DMS153 treated with DMSO at 0.1 percent for 48 hours (cell line): ENCODE measurements around the gene MAST4.

Experiments
- DNase-seq: peaks from one replicate; lab custom pipeline; 2025; ENCODE audit not compliant: unreplicated experiment; lab: John Stamatoyannopoulos, UW

Gene MAST4

DNA sequence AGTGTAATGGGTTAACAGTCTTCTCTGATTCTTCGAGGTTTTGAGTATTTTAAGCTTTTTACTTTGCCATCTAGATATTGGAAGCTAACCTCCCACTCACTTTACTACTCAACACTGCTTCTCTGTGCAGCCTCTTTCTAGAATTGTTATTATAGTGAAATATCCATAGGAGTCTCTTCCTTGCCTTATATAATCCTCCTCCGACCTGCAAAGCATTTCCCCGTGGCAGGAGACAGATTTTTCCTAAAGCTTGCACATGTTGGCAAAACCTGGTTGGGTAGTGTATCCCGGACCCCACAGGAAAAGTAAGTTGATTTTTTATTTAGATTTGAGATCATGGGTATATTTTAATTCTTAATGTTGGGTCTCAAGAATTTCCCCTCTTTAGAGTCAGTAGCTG lies 351.3 kb downstream of the MAST4 start:
- no peak for DNase-seq

DNA sequence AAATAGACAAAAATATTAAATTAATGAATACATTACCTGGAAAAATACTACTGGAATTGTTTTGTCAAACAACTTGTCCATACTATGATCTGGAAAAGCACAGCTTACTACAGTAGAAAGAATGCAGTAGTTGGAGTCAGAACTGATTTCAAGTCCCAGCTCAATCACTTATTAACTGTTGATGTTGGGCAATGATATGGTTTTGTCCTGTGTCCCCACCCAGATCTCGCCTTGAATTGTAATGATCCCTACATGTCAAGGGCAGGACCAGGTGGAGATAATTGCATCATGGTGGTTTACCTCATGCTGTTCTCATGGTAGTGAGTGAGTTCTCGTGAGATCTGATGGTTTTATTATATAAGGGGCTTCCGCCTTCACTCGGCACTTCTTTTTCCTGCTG lies 352.9 kb downstream of the MAST4 start:
- DNase-seq, result no peak

DNA sequence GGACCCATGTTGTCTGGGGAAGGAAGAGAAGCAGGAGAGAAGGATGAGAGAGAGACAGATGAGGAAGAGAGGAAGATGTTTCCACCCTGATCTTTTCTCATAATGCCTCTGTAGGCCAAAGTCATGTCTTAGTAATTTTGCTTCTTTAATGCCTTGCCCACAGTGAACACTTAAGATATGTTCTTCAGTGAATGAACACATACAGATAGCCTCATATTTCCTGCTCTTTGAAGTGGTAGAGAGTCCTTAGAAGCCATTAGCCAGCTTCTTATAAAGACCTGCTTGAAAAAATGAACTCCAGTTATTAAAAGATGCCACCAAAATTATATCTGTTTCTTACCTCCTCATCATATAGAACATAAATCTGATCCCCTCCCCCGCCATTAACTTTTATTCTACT lies 356.0 kb downstream of the MAST4 start:
- DNase-seq, result no peak

DNA sequence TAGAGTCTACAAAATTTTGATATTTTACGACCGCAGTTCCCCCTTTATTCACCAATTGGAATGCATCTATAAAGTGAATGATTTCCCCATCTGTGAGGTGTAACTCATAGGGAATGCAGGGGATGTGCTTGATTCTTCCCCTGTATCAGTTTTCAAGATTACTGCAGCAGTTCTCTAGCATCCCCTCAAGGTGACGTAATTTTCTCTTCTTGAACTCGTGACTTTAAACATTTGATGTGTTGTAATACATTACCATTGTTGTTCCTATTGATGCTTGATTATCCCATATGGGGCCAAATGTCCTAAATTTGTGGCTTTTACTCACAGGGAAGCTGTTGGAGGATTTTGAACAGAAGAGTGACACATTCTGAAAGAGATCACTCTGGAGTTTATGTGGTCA lies 360.2 kb downstream of the MAST4 start:
- no peak for DNase-seq

DNA sequence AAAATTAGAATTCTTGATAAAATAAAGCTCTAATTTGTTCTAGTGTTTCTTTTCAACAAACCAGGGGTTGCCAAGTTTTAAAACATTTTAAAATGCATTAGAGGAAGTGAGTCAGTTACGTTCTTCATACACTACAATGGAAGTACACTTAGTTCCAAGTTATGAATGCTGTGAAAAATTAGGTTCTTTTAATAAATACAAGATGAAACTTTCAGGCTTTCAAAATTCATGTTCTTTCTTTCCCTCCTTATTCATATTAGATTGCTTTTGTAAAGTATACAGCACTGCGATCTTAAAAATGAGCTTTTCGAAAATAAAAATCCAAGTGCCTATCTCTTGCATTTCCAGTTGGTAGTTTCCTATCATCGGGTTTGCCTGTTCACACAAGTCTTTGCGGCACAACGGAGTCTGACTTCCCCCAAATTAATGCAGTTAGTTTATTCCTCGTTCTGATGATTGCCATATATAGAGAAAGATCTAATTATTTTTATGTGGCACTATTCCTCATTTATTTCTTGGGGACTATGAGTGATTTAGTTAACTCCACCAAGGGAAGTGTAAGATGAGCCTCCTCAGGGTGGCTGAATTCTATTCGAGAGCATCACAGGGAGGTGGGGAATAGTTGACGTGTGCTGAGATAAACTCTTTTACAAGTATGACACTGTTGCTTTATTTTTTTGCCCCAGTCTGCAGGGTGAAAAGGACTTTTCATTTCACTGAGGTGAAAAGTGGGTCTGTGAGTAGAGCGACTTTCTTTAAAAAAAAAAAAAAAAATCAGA lies 362.2 kb downstream of the MAST4 start:
- no peak for DNase-seq

DNA sequence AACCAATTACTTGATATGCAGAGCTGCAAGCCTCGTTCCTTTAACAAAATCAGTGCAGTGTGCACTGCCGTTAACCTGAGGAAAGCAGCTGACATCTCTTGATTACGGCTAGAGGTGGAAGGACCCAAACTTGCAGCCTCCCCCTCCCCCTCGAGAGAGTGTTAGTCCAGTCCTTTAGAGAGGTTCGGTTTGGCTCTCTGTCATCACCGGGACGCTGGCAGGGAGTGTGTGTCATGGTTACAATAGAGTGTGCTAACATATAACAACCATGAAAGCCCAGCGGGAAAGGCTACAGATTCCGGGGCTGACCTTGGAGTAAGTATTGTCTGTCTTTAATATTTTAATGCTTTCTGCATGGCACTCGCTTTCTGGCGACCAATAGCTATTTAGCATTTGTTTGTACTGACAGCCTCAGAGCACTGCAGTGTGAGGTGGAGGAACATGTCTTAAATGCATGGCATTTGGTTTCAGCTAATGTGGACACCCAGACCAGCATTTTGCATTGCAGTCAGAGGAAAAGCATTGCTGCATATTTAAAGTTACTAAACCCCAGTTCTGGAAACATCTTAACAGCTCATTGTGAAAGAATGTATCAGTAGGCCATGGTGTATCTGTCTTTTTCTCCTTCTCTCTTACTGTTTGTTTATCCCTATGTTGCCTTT lies 362.9 kb downstream of the MAST4 start:
- no peak for DNase-seq

DNA sequence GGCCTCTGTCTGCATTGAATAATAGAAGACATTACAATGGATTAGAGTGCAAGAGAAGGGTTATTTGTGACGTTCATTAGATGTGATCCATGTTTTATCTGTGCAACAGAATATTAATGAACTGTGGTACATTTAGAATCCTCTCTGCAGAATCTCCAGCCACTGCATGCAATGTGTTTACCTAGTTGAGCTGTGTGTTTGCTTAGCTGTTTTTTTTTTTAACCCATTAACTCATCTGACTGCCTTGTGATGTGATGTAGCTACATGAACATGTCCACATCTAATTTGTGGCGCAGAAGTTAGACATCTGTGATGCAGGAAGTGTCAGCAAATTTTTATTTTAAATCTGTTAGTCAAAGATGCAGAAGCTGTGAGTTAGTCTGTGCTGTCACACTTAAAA lies 363.5 kb downstream of the MAST4 start:
- peak; percentile 6 for DNase-seq

DNA sequence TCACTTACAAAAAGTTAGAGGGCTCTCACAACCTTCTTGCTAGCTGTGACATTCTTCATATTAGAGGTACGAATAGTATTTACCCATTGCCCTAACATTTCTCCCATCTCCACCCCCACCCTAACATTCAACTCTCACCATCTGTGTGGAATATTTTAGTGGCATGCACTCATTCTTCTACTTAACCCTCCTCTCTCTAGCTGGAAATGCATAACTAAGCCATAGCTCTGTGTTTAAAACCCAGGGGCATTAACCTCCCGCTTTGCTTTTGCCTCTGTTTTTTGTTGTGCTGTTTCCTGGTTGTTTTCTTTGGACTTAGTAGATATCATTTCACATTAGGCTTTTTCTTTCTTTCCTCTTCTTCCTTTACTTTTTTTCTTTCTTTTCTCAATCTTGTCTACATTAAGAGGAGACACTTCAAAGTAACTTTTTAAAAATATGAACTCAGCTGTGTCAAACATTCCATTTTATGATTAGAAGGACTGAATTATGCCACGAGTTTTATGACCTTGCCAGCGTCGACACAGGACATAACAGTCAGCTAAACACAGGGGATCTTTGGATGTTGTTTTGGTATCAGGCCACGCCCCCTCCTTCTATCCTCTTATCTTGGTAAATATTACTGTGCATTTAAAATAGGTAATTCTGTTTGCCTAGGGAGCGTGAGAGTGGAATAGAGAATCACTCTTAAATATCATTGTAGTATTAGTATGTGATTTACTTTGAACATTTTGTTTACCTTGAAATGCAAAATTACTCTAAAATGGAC lies 364.4 kb downstream of the MAST4 start:
- peak; percentile 43 for DNase-seq

DNA sequence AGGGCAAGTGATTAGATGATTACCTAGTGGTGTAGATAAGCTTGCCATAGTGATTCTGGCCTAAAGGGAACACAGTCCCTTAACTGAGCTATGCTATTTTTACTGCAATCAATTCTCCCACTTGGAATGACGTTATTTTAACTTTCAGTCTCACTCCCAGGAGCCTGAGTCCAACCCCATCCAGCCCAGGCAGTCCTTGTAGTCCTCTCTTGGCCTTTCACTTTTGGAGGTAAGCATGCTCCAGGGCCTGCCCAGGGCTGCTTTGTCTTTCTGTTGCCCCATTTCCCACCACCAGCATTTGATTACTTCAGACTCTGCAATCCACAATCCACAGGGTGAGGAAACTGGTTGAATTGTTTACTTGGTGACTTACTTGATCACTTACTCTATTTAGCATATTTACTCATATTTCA lies 367.4 kb downstream of the MAST4 start:
- DNase-seq, result no peak

DNA sequence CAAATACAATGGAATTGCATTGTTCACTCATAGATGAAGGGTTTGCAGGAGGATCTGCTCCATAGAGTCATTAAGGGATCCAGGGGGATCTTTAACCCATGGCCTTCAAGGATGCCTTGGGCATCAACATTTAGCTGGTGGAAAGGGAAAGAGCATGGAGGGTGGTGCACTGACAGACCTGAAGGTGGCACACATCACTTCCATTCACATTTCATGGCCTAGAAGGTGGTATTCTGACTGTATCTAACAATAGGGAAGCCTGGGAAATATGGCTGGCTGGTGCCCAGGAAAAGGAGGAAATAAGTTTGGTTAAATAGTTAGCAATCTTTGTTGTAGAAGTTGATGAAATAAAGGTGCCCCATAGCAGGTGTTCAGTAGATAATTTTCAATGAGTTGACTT lies 370.2 kb downstream of the MAST4 start:
- no peak for DNase-seq

DNA sequence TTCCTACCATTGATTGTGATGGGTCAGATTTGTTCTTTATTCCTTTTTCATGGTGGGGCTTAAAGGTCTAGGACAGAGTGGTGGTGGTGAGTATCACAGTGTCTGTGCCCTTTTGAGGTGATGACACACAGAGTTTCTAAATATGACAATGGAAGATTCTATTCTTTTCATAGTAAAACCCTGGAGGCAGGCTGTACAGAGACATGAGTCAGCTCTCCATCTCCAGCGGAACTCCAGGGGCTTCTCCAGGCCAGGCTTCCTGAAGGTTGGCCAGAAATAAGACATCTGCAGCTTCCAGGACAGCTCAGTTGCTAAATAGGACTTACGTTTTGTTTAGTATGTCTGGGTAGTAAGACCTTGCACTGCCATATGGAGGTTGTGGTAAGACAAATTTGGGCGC lies 370.9 kb downstream of the MAST4 start:
- DNase-seq, result no peak

DNA sequence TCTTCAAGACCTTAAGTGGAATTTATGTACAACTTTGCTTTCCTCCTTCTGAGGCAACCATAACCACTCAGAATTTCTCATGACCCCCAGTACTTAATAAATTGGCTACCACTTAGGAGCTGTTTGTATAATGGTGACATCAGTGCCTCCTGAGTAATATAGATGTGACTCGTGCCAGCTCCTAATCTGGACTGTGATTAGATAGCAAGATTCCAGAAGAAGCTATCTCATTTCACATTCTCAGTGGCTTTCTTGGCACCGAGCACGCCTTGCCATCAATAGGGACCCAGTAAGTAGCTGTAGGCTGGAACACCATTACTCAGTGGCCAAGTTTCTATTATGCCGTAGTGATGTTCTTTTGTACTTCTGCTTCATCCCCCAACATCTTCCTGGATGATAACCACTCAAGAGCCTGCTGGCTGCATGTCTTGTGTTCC lies 371.7 kb downstream of the MAST4 start:
- no peak for DNase-seq

DNA sequence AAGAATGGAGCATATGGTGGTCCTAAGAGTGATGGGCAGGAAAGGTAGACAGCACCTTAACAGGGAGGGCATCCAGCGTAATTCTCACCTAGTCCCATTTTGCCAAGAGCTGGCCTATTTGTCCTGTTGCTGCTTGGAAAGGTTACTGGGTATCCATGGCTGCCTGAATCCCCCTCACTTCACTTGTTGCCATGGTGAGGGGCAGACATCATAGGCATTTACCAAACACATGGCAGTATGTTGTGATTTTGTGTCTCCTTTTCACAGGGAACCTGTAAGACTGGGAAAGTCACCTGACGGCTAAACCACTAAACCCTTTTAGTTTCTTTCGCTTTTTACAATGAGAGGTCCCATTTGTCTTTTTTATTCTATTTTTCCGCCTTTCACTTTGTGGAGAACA lies 373.3 kb downstream of the MAST4 start:
- no peak for DNase-seq

DNA sequence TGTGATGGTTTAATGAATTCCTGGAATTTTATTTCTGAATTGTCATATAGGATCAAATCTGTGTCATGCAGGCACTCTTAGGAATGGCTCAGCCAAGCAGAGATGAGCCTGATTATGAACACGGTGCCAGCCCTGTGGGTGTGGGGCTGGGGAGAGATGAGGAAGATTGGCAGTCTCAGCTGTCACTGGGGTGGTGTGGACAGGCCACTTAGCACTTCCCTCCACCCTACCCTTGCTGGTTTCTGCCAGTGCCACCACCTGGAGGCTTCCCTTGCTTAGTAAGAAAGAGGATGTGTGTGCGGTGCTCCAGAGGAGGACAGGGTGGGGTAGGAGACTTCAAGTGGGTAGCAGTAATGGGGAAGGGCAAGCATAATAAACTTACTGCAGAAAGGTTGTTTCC lies 373.8 kb downstream of the MAST4 start:
- DNase-seq, result no peak

DNA sequence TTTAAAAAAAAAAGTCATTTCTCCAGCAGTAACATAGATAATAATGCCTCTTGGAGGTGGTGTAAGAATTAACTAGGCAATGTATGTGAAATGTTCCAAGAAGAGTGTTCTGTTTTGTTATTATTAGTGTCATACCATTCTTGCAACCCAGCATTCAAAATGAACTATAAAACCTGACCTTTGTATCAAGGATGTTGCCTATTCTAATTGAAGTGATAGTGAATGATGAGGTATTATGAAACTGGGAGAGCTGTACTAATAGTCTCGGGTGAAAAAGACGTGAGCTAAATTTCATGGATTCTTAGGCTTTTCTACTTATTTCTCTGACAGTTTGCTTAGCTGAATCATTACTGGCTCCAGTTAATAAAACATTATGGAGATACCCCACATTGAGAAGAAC lies 375.8 kb downstream of the MAST4 start:
- no peak for DNase-seq

DNA sequence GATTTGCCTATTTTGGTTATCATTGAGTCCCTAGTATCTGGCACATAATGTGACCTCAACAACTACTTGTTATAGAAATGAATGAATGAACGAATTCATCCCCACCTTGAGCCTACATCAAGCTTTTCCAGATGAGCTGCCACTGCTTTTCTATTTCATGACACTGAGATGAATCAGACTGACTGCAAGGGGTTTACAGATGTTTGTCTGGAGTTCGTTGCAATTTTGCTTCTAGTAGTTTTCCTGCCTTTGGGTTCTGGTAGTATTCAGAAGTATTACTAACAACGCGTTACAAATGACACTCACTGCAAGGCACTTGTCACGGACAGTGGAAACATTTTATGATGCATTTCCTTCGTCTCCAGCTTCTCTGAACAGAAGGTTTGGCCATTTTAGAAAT lies 378.1 kb downstream of the MAST4 start:
- no peak for DNase-seq

DNA sequence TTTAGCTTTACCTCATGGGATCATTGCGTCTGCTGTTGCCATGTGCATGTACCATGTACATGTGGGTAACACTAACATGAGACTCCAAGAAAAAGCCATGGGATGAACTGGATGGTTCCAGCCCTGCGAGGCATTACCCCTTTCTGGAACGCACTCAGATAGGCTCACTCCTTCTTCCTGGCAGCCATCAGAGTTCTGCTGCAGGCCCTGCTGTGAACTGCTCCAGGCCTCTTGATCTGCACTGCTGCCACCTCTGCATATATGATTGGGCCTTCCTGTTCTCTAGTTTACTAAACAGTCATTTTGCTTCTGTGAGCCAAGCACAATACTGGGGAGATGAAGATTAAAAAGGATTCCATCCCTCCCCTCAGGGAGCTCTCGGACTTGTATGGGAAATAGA lies 379.9 kb downstream of the MAST4 start:
- no peak for DNase-seq

DNA sequence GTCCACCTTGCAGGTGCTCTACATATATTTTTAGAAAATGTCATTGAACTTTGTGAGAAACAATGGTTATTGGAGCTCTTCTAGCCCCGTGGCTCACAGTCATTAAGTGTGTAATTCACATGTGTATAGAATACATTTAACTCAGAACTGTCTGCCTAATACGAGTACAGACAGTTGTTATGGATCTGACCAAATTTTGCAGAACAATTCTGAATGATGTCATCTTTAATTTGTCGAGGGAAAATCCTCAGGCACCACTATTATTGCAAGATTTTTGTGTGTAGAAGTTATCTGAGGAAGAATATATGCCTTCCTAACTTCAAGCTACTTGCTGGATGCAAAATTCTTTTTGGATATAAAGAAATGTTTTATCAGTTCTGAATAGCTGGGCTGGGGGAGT lies 383.5 kb downstream of the MAST4 start:
- DNase-seq, result no peak

DNA sequence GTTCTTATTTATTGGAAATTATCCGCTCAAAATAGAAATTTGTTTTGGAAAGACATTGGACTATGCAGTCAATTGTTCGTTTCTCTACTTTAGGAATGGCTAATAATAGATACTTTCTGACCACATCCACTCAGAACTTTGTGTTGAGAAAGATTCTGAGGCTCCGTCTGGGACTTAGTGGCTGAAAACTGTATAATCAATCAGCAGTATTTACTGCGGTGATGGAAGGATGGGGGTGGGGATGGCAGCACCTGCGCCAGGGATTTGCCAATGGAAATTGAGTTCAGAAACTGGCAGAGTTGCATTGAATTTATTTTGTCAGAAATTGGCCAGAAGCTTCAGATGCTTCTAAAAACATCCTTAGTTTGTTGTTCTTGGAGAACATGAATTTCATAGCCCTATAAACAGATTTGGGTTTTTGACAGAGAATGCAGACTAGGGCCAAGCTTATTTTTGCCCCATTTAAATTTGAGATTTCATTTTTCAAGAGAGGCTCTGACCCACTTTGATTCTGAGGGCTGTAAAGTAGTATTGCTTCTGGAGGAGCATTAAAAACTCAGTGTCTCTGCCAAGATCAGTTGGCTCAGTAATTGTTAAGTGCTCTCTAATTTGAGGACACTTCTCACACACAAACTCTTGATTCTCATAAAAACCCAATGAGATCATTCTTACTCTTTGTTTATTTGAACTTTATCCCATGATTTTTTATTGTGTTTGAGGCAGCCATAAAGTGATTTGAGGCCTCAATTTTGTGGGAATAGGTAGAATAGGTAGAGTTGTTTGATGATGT lies 385.3 kb downstream of the MAST4 start:
- no peak for DNase-seq

DNA sequence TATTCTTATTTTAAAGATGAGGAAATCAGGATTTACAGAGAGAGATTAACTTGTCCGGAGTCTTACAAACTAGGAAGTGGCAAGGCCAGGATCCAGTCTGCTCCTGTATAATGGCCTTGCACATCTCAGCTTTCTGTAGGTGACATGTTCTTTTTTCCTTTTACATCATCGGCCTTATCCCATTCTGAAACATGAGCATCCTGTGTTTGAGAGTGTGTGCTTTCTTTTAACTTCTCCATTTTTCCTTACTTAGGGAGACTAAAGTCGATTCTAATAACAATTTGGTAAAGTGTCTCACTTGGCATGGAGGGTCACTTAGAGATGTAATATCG lies 385.8 kb downstream of the MAST4 start:
- DNase-seq, result no peak

DNA sequence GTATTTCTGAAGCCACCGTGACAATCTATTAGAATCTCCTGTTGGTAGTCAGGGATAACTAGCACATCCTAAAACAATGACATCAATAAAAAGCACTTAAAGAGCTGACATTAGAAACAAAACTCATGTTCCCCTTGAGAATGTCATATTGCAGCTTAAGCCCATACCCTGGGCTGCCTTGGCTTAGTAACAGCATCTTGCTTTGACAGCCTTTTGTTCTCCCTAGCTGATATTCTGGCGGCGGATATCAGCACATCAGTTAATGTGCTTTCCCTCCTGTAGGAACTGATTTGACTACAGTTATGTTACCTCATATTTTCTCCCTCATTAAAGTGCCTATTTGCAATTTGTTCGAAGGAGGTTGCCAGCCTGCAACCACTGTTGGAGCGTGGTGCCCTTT lies 386.3 kb downstream of the MAST4 start:
- no peak for DNase-seq
